Bronchial epithelial cell (primary cell): ENCODE results near the gene POLR3E. TPM values are rescaled to one million over a fixed set of nuclear protein-coding genes. Genes with fewer than 3 reads are reported as not detected.

Experiments
- DNase-seq: peaks from one replicate; pipeline ENCODE4 v3.0.0-alpha.2; 2010; ENCODE audit warnings: low read depth
- FAIRE-seq: peaks from 2 replicates; lab custom pipeline; 2011; peaks lifted over from hg19 to GRCh38; lab: Jason Lieb, UNC
- H3K27me3 ChIP-seq: 2 replicates; pipeline ENCODE4 v1.5.1; 2011; ENCODE audit warnings: low read length; ENCODE audit not compliant: control insufficient read depth, insufficient read depth
- H3K36me3 ChIP-seq: 2 replicates; pipeline ENCODE4 v1.5.1; 2011; ENCODE audit warnings: low read length; ENCODE audit not compliant: control insufficient read depth, insufficient read depth
- H3K4me3 ChIP-seq: 2 replicates; pipeline ENCODE4 v1.5.1; 2011; ENCODE audit warnings: mild to moderate bottlenecking, low read depth, low read length, control low read depth
- CTCF ChIP-seq: IDR thresholded peaks from 2 replicates; pipeline ENCODE4 v1.5.1; 2011; ENCODE audit warnings: mild to moderate bottlenecking, moderate library complexity, low read length, control low read depth, inconsistent platforms; ENCODE audit not compliant: insufficient read depth, severe bottlenecking
- total RNA-seq: library from RNA; depleted of rRNA; stranded (reverse); fragments of >200 nt; gene quantifications from 2 replicates; pipeline ENCODE4 v1.2.1, GENCODE V29; 2014

POLR3E gene
- total RNA-seq, 1 donor from 2014 or later, result 60.3 TPM

- Histone ChIP-seq H3K4me3 (peak overlapping the region; percentile 72), H3K36me3 (no peaks in the 10 kb centered on the region), H3K27me3 (no peaks in the 10 kb centered on the region)
- no peak for TF ChIP-seq CTCF
- FAIRE-seq (no peak), DNase-seq (no peak)
Observed at GRCh38 chr16:22375117-22375962, 78.1 kb downstream of the POLR3E start.

DNA sequence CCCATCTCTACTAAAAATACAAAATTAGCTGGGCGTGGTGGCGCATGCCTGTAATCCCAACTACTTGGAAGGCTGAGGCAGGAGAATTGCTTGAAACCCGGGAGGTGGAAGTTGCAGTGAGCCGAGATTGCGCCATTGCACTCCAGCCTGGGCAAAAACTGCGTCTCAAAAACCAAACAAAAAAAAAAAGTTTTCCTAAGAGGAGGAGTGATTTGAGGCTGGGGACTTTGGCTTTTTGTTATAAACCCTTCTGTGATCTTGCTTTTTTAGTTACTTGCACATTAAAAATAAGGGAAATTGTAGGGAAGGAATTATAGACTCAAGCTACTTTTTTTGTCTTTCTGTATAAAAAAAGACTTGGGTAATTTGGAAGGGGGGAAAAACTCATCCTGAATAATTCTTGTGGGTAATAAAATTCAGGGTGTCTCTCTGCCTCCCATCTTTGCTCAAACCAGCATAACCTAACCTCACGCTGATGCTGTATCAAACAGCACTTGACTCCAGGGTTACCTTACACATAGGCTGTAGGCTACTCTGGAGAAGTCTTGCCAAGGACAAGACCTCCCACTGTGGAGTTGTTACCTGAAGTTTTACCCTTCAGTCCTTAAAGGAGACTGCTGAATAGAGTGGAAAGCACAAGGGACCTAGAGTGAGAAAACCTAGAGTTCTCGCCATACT lies 78.9 kb downstream of the POLR3E start:
- H3K4me3 ChIP-seq, result no peak overlapping the region
- TF ChIP-seq CTCF, result no peak
- FAIRE-seq (no peak), DNase-seq (no peak)
- no peaks in the 10 kb centered on the region for H3K27me3 ChIP-seq
- no peaks in the 10 kb centered on the region for H3K36me3 ChIP-seq

DNA sequence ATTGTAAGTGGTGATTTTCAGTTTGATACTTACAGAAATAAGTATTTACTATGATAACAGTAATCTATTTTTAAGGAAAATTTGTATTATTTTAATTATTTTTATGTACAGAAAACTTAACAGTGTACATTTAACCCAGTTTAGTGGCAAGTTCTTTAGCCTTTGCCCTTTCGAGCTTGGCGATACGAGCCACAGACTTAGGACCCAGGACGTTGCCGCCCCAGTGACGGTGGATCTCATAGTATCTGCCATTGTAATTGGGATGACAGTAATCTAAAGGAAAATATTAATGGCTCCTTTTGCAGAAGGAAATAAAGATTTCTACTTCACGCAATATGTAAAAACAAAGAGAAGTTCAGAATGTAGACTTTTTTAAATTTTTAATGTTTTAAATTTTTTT lies 82.4 kb downstream of the POLR3E start:
- Histone ChIP-seq H3K36me3 (peaks cover 2% of the 10 kb centered on the region), H3K4me3 (no peak overlapping the region), H3K27me3 (no peaks in the 10 kb centered on the region)
- no peak for TF ChIP-seq CTCF
- DNase-seq, result no peak
- no peak for FAIRE-seq

DNA sequence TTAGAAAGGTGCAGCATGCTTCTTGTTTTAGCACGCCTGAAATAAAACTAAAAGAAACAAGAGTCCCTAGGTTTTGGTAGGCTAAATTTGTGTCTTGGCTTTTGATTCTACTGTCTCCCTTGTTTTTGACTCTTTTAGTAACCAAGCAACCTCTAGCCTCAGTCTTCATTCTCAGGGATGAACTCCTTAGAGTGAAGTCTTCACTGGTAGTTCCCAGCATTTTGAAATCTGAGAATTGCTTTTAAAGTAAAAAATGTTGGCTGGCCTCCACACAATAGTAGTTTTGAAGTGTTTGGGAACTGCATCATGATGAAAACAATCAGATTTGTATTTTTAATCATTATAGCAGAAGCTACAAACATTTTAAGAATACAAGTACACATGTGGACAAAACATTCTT lies 83.3 kb downstream of the POLR3E start:
- no peak for FAIRE-seq
- H3K36me3 ChIP-seq, result peaks cover 2% of the 10 kb centered on the region
- no peak overlapping the region for H3K4me3 ChIP-seq
- DNase-seq, result no peak
- TF ChIP-seq CTCF, result no peak
- H3K27me3 ChIP-seq, result no peaks in the 10 kb centered on the region

DNA sequence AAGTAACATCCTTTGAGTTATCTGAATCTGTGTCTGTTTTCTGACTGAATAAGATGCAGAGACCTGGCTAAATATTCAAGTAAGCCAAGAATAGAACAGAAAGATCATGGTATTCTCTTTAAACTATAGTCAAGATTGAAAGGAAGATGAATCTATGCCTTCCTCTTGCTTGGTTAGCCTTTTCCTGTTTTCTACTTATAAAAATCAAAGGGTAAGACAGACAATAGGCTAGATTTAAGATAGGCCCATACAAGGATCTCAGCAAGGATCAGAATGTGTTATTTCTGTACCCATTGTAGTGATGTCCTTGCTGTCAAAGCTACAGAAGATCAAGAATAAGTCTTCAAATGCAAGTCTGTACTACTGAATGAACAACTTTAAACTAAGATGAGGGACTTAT lies 84.2 kb downstream of the POLR3E start:
- peaks cover 2% of the 10 kb centered on the region for H3K36me3 ChIP-seq
- TF ChIP-seq CTCF, result no peak
- FAIRE-seq, result no peak

More for the DNA sequence above, 84.2 kb downstream of the POLR3E start:
- DNase-seq, result no peak
- no peak overlapping the region for H3K4me3 ChIP-seq
- H3K27me3 ChIP-seq, result no peaks in the 10 kb centered on the region
